ENCODE data around the gene ZNF232.
"Not testable (repeated sequence)": the region's sequence is repeated elsewhere in the genome, so short reads cannot be mapped to it uniquely, and the experiment has no call there.

Gene ZNF232

DNA sequence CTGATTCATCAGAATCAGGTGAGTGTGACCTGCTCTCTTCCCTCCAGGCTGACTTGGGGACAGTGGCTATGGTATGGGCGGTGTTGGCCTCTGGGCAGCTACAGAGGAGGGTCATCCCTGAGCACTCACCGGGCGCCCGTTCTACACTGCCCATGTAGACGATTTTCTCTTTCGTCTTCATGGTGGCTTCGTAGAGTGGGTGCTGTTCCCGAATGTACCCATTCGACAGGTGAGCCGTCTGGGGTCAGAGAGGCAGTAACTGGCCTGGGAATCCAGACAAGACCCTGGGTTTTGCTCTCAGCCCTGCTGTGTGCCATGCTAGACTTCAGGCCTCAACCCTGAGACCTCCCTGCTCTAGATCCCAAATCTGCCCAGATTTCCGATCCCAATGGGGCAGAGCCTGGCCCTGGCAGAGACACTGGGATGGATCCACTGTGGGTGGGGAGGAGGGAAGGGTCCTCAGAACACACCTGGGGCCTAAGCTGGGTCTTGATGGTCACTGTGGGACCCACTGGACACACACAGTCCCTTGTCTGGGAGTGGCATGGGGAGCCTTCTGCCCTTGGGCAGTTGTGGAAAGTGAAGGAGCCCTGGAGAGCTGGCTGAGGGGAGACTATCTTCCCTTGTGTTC lies 17.3 kb upstream of the ZNF232 start:
- Histone ChIP-seq H4K20me1 (no peaks in the 10 kb centered on the region), H3K4me1 (no peaks in the 10 kb centered on the region), H3K27me3 (no peaks in the 10 kb centered on the region), H3K9ac (no peak overlapping the region), H3K36me3 (no peaks in the 10 kb centered on the region), H3K4me2 (no peak overlapping the region), H3K9me3 (no peaks in the 10 kb centered on the region), H3K27ac (no peak overlapping the region), H3K4me3 (no peak overlapping the region)
- TF ChIP-seq Cebpa-rat (IDR thresholded peaks at IDR 0.05), result no peak

DNA sequence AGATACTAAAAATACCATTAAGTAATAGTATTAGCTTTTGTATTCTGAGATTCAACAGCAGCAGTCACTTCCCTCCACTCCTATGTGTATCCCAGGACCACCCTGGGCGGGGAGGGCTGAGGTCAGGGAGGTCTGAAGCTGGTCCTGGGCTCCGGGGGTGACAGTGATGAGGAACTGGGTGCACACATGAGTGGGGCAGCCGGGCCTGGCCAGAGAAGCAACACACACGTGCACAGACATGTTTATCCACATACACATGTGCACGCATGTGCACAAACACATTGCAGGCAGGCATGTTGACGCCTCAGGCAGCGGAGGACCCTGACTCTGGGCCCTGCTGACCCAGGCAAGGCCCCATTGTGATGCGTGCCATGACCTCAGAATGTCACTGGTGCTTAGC lies 16.7 kb upstream of the ZNF232 start:
- H3K27ac ChIP-seq, H4K20me1 ChIP-seq, H3K9me3 ChIP-seq, H3K9ac ChIP-seq, H3K27me3 ChIP-seq, H3K4me1 ChIP-seq, H3K4me3 ChIP-seq, H3K4me2 ChIP-seq, H3K36me3 ChIP-seq: not testable (repeated sequence)

- no peak overlapping the region for H3K9ac ChIP-seq
- no peak for TF ChIP-seq Cebpa-rat (IDR thresholded peaks at IDR 0.05)
- no peaks in the 10 kb centered on the region for H3K4me1 ChIP-seq
- no peak overlapping the region for H3K27ac ChIP-seq
- H3K9me3 ChIP-seq, result no peaks in the 10 kb centered on the region
- no peak overlapping the region for H3K4me2 ChIP-seq
- H4K20me1 ChIP-seq, result no peaks in the 10 kb centered on the region
- H3K27me3 ChIP-seq, result peaks cover 6% of the 10 kb centered on the region
- H3K4me3 ChIP-seq, result no peak overlapping the region
- H3K36me3 ChIP-seq, result no peaks in the 10 kb centered on the region
Measured at GRCh38 chr17:5127910-5128309, 16.2 kb upstream of the ZNF232 start.

- Histone ChIP-seq H4K20me1 (no peaks in the 10 kb centered on the region), H3K4me2 (no peak overlapping the region), H3K27me3 (peaks cover 16% of the 10 kb centered on the region), H3K4me3 (no peak overlapping the region), H3K36me3 (no peaks in the 10 kb centered on the region), H3K27ac (no peak overlapping the region), H3K4me1 (no peaks in the 10 kb centered on the region), H3K9ac (no peak overlapping the region), H3K9me3 (no peaks in the 10 kb centered on the region)
- no peak for TF ChIP-seq Cebpa-rat (IDR thresholded peaks at IDR 0.05)
Measured at GRCh38 chr17:5126719-5127488, 15.2 kb upstream of the ZNF232 start.

DNA sequence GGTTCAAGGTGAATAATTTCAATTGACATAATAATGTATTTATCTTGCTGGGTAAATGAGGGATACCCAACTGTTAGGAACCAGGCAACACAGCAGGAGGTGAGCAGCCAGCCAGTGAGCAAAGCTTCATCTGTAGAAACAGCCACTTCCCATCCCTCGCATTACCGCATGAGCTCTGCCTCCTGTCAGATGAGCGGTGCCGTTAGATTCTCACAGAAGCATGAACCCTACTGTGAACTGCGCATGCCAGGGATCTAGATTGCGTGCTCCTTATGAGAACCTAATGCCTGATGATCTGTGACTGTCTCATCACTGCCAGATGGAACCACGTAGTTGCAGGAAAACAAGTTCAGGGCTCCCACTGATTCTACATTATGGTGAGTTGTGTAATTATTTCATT lies 13.2 kb upstream of the ZNF232 start:
- not testable (repeated sequence) for H3K4me2 ChIP-seq, H3K9ac ChIP-seq, H4K20me1 ChIP-seq, H3K4me1 ChIP-seq, H3K27ac ChIP-seq, H3K4me3 ChIP-seq, H3K36me3 ChIP-seq, H3K9me3 ChIP-seq
- H3K27me3 ChIP-seq, result peaks cover 16% of the 10 kb centered on the region

- H3K4me1 ChIP-seq, H3K4me3 ChIP-seq, H3K36me3 ChIP-seq, H3K9me3 ChIP-seq, H3K4me2 ChIP-seq, H4K20me1 ChIP-seq, H3K9ac ChIP-seq, H3K27ac ChIP-seq: not testable (repeated sequence)
- peaks cover 16% of the 10 kb centered on the region for H3K27me3 ChIP-seq
Measured at GRCh38 chr17:5124125-5124760, 12.6 kb upstream of the ZNF232 start.

- no peak overlapping the region for H3K27ac ChIP-seq
- no peak overlapping the region for H3K4me3 ChIP-seq
- H3K27me3 ChIP-seq, result peaks cover 16% of the 10 kb centered on the region
- H3K36me3 ChIP-seq, result no peaks in the 10 kb centered on the region
- no peak for TF ChIP-seq Cebpa-rat (IDR thresholded peaks at IDR 0.05)
- no peaks in the 10 kb centered on the region for H3K4me1 ChIP-seq
- no peaks in the 10 kb centered on the region for H4K20me1 ChIP-seq
- no peak overlapping the region for H3K4me2 ChIP-seq
- peaks cover 4% of the 10 kb centered on the region; the same call in 1 of the 2 replicates for H3K9me3 ChIP-seq
- no peak overlapping the region for H3K9ac ChIP-seq
Measured at GRCh38 chr17:5123343-5124124, 11.9 kb upstream of the ZNF232 start.

DNA sequence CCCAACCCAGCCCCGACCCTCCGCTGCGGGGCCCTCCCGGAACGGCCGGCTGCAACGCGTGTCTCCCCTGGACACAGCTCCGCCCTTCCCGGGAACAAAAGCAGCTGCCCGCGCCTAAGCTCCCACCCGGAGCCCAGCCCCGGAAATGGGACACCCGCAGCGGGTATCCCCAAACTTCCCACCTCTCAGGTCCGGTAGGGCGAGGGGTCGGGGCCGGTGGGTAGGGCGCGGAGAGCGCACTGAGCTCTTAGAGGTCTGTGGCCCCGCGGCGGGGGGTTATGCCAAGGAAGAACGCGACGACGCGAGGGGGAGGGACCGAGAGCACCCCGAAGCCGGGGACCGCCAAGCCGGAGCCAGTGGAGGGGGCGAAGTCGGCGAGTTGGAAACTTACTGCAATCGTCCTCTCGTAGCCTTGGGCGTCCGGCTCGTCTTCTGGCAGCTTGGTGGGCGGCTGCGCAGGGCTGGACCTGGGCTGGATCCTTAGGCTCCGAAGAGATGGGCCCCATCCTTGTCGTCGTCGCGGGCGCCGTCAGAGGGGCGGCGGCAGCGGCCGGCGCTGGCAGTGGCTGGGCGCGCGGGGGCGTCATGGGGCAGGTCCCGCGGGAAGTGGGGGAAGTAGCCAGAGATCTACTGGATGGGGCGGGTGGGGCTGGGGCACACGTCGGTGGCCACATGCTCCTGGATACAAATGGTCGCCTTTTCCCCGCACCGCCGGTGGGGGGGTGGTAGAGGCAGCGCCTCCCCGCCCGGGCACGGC lies 11.1 kb upstream of the ZNF232 start:
- Histone ChIP-seq H3K27ac (no peak overlapping the region), H3K4me2 (no peak overlapping the region), H3K27me3 (peaks cover 16% of the 10 kb centered on the region), H3K36me3 (no peaks in the 10 kb centered on the region), H4K20me1 (no peaks in the 10 kb centered on the region), H3K9ac (no peak overlapping the region), H3K4me1 (no peaks in the 10 kb centered on the region), H3K4me3 (no peak overlapping the region), H3K9me3 (peaks cover 11% of the 10 kb centered on the region)
- no peak for TF ChIP-seq Cebpa-rat (IDR thresholded peaks at IDR 0.05)

- Histone ChIP-seq H3K9me3 (peaks cover 11% of the 10 kb centered on the region), H3K27me3 (peaks cover 16% of the 10 kb centered on the region)
- not testable (repeated sequence) for H3K36me3 ChIP-seq, H3K27ac ChIP-seq, H3K4me1 ChIP-seq, H3K4me3 ChIP-seq, H4K20me1 ChIP-seq, H3K9ac ChIP-seq, H3K4me2 ChIP-seq
Measured at GRCh38 chr17:5122056-5122455, 10.4 kb upstream of the ZNF232 start.
